SH-SY5Y (cell line): ENCODE results near the gene PCNA.

Experiments
- GATA2 ChIP-seq: IDR thresholded peaks from 2 replicates; pipeline ENCODE4 v1.6.1; 2011; ENCODE audit warnings: mild to moderate bottlenecking, low read depth, low read length
- GATA3 ChIP-seq: IDR thresholded peaks from 2 replicates; pipeline ENCODE4 v1.6.1; 2011; ENCODE audit warnings: low read depth, mild to moderate bottlenecking, low read length, moderate library complexity

DNA sequence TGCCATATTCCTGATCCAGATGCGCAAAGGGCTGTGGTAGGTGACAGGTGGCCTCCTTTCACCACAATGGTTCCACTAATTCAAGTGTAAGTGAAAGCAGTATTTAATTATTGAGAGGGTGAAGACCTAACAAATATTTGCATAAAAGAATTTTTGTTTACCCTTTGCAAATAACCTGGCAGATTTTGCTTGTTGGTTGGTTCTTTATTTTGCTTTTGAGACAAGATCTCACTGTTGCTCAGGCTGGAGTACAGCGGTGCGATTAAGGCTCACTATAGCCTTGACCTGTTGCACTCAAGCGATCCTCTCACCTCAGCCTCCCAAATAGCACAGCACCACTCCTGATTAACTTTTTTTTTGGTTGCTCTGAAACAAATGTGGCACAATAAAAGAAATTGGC, 49.2 kb downstream of the PCNA start:
- TF ChIP-seq GATA2 = no peak
- no peak for TF ChIP-seq GATA3
